Effector CD4-positive, alpha-beta T cell (primary cell): ENCODE measurements around the gene SLC25A17.
A peak's percentile ranks its signal among the peaks of the same experiment; 100 is the strongest.
"Not testable (repeated sequence)": the region's sequence is repeated elsewhere in the genome, so short reads cannot be mapped to it uniquely, and the experiment has no call there.

Source experiments
- DNase-seq: peaks from one replicate; pipeline ENCODE4 v3.0.0-alpha.2; 2020
- total RNA-seq: gene quantifications from one replicate; lab custom pipeline; 2026; lab: John Stamatoyannopoulos, UW

The SLC25A17 gene, protein sequence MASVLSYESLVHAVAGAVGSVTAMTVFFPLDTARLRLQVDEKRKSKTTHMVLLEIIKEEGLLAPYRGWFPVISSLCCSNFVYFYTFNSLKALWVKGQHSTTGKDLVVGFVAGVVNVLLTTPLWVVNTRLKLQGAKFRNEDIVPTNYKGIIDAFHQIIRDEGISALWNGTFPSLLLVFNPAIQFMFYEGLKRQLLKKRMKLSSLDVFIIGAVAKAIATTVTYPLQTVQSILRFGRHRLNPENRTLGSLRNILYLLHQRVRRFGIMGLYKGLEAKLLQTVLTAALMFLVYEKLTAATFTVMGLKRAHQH
- total RNA-seq: 15.4 reads per million, percentile 41 among the genes with 10 or more reads in this experiment

GRCh38 chr22:40818747-40819598 is at the start of gene SLC25A17:
Gene SLC25A17, minus strand, starts transcription at chr22:40819346. Its CDS starts 98 bp downstream, at chr22:40819248.
- DNase-seq: peak; percentile 86

- DNase-seq: not testable (repeated sequence)
These were observed 49.2 kb upstream of the SLC25A17 start for GRCh38 chr22:40868379-40868778.

GRCh38 chr22:40867109-40867508 is 48.0 kb upstream of the SLC25A17 start:
- no peak for DNase-seq

DNA sequence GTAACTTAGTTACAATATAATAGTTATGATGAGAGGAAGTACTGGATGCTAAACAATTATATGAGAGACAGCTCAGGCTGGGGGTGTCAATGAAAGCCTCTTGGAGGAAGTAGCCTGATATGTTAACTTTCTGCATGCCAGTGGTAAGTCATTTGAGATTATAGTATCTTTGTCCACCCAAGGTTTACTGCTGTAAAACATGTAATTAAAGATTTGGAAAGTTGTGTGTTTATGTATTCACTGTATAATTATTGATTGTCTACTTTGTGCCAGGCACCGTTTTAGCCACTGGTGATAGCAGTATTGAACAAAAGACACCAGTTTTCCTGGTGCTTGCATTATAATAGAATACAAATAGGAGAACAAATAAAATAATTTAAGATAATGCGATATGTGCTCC is 43.4 kb upstream of the SLC25A17 start:
- DNase-seq: no peak

DNA sequence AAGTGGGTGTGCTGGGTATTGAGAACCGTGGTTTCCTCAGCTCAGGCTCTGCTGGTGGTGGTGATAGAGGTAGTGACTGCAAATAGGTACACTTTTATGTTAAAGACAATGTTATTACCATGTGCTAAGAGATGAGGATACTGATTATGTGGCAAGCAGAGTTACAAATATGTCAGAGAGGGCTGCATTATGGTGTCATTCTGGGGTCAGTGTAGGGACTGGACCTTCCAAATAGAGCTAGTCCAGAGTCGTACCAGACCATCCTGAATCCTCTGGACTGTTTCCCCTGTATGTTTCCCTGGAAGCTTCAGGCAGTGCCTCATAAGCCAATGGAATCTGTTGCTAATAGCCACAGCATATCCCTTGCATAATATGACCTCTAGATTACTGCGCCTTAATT is 42.9 kb upstream of the SLC25A17 start, which contains the start of gene DNAJB7:
Gene DNAJB7, minus strand, starts transcription at position 101 of the 400 bp plus-strand sequence. CDS start 119 bp downstream, outside the sequence.
- DNase-seq: no peak

DNA sequence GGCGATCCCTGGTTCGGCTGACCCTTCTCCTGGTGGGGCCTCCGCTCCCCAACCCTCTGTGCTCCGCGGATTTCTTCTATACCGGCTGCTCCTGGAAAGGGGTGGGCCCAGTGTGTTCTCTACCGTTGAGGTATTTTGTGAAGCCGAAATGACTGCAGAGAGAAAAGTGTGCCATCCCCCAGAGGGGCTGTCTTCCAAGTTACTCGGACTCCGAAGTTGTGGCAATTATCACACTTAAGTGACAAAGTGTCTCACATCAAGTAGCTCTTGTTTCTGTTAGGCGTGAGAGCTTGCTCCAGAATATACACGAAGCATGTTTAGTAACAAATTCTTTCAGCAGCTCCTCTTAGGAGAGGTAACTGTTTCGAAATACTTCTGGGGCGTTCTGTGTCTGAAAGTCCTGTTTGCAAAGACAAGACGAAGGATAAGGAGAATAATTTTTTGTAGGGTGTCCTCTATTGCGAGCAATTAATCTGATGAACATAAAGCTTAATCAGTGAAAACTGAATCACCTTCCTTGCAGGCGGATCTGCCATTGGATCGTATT is 38.2 kb upstream of the SLC25A17 start:
- no peak for DNase-seq

DNA sequence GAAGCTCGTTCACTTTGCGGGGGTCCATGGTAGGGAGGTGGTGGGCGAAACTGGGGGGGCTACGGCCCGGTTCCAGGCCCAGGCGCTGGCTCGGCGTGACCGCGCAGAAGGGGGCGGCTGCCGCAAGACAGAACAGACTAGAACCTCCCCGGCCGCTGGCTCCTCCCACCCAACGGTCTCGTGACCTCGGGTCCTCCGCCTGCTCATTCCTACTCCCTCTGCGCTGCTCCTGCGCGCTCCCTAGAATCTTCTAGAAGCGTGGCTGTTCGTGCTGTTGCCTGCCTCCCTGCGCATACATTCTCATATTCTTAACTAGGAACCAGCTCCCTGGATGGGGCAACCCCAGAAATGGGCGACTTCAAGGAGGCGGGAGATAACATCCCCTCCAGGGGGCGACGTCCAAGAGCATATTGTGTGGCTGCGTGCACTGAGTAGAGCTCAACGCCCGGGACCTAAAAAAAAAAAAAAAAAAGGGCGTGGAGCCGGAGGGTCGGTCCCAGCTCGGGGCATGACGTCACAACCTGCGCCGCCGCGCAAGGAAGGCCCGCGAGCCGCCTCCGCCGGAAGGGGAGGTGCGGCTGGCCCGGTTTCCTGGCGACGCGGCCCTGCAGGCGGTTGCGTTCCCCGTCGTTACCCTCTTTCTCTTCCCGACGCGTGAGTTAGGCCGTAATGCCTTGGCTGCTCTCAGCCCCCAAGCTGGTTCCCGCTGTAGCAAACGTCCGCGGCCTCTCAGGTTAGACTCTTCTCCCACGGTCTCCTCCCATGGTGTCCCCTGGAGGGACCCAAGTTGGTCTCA is 37.6 kb upstream of the SLC25A17 start, which contains the start of the genes ST13 and XPNPEP3:
Gene ST13, minus strand, starts transcription at position 127 of the 796 bp plus-strand sequence. Its CDS starts 99 bp downstream, at position 28.
Gene XPNPEP3, plus strand, starts transcription at position 636 of the 796 bp plus-strand sequence. Its CDS starts 34 bp downstream, at position 670.
- peak; percentile 96 for DNase-seq

GRCh38 chr22:40855979-40856512 is 36.9 kb upstream of the SLC25A17 start:
- no peak for DNase-seq

DNA sequence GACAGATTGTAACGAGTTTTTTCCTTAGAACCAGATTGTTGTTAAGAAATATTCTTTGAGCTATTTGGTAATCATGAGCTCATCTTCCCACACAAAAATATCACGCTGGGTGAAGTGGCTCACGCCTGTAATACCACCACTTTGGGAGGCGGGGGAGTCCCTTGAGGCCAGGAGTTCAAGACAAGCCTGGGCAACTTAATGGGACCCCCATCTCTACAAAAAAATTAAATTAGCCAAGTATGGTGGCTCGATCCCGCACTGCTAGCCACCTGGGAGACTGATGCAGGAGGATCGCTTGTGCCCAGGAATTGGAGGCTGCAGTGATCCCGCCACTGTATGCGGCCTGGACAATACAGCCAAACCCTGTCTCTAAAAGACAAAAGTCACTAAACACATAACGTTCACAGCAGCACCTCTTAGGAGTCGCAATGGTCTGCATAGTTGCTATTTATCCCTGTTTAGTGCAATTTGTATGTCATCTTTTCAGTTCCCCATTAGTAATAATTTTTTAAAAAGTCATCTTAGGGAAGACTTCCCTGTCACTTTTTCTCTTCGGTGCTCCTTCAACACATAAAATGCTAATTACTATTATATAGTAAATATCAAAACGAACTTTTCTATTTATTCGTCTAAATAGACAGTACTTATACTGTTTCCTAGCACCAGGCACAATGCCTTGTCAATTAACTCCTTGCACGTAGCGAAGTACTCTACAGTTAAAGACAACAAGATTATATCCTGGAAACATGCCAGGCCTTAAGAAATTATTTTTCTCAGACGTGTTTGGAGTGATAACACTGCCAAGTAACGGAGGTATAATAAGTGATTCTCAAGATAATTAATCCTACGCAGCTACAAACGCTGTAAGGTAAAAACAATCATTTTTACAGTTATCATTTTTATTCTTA is 36.2 kb upstream of the SLC25A17 start:
- DNase-seq: no peak

GRCh38 chr22:40853961-40854360 is 34.8 kb upstream of the SLC25A17 start:
- no peak for DNase-seq

DNA sequence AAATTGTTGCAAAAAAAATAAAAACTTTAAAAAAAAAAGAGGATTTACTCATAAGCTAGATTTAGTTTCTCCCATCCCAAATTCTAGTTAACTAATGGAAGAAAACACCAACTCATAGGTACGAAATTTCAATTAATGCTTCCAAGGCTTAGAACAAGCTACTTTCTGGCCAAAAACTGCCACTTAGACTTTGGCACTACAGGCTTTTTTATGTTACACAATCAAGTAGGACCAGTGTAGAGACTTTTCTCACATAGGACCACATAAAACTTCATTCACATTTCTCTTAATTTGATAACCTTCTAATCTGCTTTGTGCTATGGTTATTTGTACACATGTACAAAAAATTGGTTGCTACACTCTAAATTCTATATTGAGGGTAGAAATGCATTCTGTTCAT is 34.2 kb upstream of the SLC25A17 start:
- DNase-seq: no peak

- not testable (repeated sequence) for DNase-seq
These were observed 26.7 kb upstream of the SLC25A17 start for GRCh38 chr22:40845816-40846215.

DNA sequence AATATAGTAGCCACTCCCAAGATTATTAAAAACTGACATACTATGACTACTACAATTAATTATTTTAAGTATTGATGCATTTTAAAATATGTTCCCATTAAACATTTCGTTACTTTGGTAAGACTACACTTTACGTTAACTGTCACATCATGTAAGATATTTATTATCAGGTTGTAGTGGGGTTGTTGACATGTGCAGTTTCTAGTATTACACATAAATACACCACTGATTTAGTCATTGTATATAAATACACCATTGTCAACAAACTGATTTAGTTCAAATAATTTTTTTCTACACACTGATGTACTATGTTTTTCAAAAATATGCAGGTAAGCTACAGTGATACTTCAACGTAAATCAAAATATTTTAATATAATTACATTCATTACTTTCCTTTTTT is 25.8 kb upstream of the SLC25A17 start:
- DNase-seq: no peak

DNA sequence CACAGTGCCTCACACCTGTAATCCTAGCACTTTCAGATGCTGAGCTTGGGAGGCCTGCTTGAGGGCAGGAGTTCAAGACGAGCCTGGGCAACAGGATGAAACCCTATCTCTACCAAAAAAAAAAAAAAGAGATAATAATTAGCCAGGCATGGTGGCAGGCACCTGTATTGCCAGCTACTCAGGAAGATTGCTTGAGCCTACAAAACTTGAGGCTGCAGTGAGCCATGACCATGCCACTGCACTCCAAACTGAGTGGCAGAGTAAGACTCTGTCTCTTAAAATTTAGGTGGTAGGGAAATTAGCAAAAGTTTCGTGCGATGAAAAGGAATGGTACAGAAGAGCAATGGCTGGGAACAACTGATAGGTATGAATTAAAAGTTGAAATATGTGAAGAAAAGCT is 19.3 kb upstream of the SLC25A17 start:
- DNase-seq: no peak

GRCh38 chr22:40834619-40835018 is 15.5 kb upstream of the SLC25A17 start:
- DNase-seq: no peak

GRCh38 chr22:40829131-40829530 is 10.0 kb upstream of the SLC25A17 start:
- DNase-seq: no peak

- no peak for DNase-seq
These were observed 8.0 kb upstream of the SLC25A17 start for GRCh38 chr22:40826984-40827741.

- DNase-seq: not testable (repeated sequence)
These were observed 7.1 kb upstream of the SLC25A17 start for GRCh38 chr22:40826292-40826691.

DNA sequence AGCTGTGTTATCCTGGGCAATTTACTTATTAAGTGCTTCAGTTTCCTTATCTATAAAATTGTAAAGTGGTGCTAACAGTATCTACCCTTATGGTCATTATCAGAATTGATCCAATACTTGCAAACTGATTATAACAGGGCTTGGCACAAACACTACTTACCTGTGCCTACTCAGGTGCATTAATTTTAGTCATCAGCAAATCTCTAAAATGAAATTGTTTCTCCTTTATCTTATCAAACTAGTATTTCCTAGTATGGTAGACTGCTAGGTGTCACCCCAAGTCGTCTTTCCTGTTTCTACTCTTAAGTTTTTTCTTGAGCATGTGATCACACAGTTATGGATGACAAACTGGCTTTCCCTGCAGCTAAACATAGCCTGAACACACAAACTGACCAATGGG is 4.3 kb upstream of the SLC25A17 start:
- DNase-seq: no peak

DNA sequence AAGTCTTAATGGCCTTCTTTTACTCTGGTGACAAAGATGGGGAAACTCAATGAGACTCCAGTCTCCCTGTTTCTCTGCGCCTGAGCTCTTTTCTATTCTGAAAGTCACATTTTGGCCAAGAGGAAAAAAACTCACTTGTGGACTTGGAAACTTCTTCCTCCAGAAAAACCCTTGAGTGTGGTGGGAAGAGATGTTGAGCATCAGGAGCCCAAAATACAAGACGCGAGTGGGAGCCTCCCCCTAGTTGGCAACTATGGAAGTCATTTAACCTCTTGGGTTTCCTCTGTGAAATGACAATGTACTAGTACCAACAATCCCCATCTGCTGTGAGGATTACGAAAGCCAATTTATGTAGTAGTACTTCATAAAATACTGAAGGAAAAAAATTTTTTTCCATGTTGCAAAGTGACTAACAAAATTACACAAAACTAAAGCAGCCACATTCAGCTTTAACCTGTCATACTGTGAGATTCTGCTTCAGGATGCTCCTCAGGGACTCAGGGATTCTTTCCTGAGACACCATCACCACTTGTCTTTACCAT is 524 bp upstream of the SLC25A17 start:
- DNase-seq: no peak
